Activated CD4-positive, alpha-beta T cell treated with anti-CD3 and anti-CD28 coated beads for 24 hours (primary cell): ENCODE data around the gene GNA14.
"Not testable (repeated sequence)": the region's sequence is repeated elsewhere in the genome, so short reads cannot be mapped to it uniquely, and the experiment has no call there.

Source experiments
- DNase-seq, 2 donors: peaks; one replicate each; pipeline ENCODE4 v3.0.0-alpha.2; 2020; ENCODE audit warnings: low read depth in 2 of 2

GNA14 gene

DNA sequence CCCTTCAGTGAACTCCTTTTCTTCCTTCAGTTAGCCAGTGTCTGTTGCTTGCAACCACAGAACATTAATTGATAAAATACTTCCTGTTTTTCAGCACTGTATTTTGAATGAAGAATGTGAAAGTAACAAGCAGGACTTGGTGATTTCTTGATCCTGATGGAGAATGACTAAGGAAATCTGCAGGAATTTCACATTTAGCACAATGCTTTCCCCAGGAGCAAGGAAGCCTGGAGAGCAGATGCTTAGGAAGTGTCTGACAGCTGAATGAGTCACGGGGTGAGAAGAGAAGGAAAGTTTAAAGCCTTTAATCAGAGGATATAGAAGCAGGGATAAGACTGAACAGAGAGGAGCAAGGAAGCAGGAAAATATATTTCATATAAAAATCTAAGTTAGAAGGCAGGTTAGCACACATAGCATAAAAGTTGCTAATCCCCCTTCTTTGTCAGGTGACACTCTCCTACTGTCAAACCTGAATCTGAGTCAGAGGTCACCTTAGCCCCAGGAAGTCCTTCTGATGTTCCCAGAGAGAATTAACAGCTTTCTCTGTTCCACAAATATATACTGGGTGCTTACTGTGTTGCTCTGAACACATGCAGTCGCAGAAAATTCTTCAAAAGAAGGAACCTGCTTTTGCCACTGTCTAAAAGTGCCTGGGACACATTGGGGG lies 59.7 kb downstream of the GNA14 start:
- no peak for DNase-seq

DNA sequence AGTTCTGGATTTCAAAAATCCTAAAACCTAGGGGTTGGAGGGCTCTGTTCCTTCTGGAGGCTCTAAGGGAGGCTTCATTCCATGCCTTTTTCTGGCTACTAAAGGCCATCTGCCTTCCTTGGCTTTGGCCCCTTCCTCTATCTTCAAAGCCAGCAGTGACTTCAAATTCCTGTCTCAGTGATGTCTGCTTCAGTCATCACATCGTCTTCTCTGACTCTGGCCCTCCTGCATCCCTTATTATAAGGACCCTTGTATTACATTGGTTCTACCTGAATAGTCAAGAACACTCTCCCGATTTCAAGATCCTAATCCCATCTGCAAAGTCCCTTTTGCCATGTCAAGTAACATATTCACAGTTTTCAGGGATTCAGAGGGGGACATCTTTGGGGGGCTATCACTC lies 60.3 kb downstream of the GNA14 start:
- no peak for DNase-seq

DNA sequence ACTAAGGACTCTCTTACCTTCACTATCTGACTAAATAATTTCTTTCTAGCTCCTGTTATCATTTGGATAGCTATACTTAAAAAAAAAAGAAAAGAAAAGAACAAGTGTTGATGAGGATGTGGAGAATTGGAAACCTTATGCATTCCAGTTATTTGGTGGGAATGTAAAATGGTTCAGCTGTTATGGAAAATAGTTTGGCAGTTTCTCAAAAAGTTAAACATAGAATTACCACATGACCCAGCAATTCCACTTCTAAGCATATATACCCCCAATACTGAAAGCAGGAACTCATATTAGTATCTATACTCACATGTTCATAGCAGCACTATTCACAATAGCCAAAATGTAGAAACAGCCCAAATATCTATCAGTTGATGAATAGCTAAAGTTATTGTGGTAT lies 61.1 kb downstream of the GNA14 start:
- DNase-seq: no peak

DNA sequence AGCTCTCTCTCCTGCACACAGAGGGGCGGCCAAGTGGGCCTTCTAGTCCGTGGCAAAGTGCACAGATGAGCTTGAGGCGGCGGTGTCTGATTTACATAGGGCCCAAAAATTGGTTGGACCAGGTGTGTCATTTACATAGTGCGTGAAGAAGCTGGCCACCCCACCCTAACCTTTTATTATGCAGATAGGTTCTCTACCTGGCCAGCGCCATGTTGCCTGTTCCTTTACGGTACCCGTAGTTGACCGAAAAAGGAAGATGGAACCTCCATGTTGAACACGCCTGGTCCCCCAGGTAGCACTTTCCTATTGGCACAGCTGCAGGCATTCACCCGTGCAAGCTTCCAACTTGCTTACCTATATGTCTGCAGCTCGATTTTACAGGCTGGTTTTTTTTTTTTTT lies 61.5 kb downstream of the GNA14 start:
- no peak for DNase-seq

DNA sequence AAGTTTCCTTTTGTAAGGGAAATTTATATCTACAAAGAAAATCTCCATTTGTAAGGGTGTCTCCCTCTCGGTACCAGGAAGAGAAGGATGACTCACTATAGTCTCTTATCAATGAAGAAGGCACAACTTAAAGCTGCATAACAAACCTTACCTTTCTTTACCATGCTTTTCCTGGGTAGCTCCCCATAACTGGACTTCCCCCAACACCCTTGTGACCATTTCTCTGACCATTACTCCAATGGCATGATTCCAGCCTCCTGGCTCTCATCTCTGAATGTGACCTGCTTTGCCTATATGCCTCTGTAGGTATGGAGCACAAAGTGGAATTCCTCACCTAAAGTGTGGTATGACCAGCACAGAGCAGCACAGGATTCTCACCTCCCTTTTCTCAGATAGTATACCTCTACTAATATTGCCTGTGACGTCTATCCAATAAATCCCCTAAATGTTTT lies 62.8 kb downstream of the GNA14 start:
- DNase-seq: no peak

DNA sequence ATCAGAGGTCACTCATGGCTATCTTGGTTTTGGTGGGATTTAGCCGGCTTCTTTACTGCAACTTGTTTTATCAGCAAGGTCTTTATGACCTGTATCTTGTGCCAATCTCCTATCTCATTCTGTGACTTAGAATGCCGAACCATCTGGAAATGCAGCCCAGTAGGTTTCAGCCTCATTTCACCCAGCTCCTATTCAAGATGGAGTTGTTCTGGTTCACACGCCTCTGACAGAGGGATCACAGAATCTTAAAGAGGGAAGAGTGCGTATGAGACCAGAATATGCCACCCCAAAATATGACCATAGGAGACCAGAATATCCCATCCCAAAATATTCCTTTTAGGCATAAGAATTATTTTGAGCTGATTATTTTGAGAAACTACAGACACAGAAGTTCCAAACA lies 63.2 kb downstream of the GNA14 start:
- not testable (repeated sequence) for DNase-seq

DNA sequence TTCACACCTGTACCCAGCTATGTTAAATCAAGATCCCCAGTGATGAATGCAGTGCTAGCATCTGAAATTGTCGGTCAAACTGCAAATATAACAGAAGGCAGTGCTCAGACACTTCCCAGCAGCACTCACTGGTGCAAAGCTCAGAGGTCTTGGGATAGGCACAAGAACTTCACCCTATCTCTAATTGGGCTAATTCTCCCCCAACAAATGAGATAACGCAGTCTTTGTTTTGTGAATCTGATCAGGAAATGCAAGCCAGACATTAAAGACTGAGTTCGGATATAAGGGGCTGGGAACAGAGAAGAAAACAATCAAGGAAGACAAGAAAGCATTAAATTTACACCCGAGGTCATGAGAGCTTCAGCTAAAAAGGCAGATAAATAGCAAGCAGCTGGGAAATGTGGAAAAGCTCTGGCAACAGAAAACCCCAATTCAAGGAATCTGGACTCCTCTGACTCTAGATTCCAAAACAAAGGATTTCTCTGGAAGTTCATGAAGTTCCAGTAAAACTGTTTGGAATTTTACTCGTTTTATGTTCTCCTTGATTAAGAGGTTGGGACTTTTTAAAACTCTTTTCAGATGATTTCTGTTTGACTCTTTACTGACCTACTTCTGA lies 65.1 kb downstream of the GNA14 start:
- DNase-seq: no peak

DNA sequence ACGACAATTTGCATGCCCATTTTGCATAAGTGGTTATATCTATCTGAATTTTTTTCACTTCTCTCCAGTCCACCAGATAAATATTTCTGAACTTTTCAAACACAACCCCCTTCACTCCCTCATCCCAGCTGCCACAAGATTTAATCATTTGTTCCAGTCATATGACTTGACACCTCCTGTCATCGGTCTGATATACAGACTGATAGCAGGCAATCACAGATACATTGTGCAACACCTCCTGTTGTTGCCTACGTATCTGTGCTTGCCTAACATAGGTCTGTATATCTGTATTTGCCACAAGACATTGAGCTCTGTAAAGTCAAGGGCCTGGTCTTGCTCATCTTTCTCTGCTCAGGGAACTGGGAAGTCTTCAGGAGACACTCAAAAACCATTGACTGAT lies 65.6 kb downstream of the GNA14 start:
- DNase-seq: no peak

DNA sequence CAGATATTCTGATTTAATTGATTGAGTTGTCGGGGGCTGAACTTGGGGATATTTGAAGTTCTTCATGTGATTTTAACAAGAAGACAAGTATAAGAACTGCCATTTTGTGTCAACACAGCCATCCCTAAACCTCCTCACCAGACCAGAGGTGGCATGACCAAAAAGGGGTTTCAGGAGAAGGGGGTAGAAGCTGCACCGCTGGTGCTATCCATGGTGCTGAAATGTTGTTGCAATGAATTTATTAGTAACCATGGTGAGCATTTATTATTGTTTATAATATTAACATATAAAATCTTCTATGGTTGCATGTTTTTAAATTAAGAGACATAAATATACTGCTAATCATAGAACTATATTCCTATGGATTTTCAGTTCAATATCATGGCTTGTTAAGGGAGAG lies 72.3 kb downstream of the GNA14 start:
- DNase-seq: no peak

DNA sequence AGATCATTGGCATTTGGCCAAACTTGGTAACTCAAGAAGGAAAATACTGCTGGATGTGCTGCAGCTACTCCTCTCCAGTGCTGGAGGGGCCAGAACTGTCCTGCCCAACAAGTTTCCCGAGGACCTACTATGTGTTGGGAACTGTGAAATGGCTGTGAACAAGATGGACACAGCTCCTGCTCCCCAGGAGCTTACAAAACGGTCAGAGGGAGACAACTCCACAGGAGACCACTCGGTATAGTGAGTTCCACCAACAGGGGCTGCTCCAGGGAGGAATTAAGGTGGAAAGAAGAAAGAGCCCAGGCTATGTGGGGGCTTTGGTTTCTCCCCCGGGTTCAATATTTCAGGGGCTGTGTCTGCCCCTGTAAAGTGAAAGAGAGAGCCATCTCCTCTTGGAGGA lies 78.8 kb downstream of the GNA14 start:
- no peak for DNase-seq

DNA sequence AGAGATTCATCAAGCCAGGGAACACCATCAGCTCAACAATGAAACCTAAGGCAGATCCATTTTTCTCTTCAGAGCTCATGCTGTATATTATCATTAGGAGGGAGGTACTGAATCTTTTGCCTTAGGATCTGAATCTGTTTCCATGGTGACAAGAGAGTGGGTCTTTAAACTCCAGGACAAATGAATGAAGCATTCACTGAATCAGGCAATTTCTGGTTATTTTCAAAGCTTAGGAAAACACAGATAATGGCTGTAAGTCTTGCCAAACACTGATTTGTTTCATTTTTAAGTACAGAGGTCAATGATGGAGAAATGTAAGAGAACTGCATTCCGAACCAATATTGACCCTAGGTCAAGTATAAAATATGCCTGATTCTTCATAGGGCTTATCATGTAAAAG lies 84.9 kb downstream of the GNA14 start:
- DNase-seq: no peak

DNA sequence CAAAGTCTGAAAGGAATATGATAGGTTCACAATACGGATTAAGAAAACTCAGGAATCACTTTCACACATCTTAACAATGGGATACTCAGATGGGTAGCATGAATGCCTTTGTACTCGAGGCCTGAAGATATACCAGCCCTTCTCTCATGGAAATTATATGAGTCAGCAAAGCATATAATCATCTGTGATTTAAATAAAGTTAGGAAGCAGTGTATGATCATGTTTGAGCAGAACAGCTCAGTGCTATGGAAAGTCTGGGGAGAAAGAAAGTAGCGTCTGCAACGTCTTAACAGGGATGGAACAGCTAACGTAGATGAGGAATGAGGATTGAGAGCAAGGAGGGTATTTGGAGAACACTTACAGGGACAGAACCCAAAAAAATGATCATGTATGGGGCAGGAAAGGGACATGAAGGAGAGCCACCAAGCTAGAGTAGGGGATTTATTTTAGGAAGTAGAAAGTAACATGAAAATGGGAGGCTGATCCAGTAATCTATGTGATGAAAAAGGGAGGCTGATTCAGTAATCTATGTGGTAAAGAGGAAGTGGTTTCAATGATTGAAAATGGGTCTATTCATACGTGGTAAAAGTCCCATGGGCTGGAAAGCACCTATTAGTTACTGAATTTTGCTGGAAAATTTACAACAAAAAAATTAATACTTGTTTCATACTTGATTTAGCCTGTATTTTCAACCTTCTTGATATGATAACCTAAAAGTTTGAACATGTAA lies 85.9 kb downstream of the GNA14 start:
- DNase-seq: no peak

DNA sequence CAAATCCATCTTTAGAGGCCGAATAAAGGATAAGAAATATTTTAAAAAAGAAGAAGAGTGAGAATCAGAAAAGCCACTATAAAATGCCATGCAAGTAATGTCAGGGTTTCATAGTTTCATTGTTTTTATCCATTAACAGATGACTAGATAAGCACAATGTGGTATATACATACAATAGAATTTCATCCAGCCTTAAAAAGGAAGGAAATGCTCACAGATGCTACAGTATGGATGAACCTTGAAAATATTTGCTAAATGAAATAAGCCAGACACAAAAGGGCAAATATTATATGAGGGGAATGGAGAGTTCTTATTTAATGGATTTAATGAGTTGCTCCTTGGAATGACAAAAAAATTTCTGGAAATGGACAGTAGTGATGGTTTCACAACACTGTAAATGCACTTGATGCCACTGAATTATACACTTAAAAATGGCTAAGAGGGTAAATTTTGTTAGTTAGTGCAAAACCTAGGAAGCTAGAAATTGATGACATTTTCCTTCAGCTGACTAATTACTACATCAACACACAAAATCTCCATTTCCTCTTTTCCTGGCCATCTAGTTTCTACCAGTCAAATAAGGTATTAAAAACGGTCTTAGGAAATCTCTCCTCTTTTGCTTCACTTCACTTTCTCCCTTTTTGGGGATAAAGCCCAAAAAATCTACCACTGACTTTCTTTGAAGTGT lies 86.6 kb downstream of the GNA14 start:
- DNase-seq: no peak

DNA sequence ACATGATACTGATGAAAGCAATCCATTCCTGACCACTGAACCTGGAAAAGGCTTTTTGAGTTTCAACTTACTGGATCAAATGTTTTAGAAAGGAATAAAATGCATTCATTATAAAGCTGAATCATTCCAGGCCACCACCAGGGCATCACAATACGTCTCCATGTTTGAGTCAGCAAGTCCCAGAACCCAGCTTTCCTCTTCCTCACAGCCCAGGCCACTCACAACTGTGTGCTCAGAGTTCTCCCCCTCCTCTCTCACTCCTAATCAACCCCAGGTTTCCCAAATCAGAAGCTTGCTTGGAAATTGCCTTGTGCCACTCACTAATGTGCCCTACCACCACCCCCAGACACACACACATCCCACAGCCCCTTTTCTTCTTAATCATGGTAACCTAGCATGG lies 91.7 kb downstream of the GNA14 start:
- DNase-seq: no peak

DNA sequence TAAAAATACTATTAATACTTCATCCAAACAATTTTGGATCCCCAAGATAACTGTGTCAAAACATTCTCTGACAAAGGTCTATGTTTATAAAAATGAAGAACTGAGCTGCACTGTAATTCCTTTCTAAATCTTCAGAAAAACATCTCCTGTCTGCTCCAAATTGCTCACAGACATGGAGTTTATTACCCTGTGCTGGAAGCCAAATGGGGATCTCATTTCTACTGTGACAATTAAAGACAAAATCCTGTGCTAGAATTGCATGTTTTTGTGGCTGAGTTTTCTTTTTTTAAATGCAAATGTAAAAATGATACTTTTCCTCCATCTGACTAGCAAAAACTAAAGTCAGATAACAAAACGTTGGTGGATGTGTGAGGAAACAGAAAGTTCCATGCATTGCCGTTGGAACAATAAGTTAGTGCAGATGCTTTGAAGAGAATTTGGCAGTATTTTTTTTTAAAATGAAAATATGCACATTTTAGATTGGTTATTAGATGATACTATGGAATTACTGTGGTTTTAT lies 93.5 kb downstream of the GNA14 start:
- DNase-seq: no peak

DNA sequence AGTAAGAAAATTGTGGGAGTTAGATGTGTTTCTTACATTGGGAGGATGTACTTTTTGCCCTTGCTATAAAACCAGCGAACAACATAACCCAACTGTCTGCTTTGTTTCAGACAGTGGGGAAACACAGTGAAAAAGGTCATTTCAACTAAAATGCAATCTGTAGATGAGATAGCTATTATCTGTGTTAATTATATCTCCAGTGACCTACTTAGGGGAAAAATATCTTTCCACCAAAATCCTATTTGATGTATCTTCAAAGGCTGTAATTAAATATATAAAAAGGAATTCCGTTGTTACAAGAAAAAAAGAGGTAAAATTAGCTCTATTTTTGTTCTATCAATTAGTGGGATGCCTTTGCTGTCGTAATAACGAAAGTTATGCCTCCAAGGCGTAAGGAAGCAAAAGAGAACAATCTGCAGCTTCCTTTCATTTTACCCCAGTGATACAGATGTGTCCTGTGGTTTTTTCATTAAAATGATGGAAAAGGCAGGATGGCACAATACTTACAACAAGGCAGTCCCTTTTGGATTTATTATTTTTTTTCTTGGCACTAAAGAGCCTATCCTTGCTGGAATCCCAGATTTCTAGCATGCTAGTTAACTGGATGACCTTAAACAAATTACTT lies 100.9 kb downstream of the GNA14 start:
- no peak for DNase-seq

DNA sequence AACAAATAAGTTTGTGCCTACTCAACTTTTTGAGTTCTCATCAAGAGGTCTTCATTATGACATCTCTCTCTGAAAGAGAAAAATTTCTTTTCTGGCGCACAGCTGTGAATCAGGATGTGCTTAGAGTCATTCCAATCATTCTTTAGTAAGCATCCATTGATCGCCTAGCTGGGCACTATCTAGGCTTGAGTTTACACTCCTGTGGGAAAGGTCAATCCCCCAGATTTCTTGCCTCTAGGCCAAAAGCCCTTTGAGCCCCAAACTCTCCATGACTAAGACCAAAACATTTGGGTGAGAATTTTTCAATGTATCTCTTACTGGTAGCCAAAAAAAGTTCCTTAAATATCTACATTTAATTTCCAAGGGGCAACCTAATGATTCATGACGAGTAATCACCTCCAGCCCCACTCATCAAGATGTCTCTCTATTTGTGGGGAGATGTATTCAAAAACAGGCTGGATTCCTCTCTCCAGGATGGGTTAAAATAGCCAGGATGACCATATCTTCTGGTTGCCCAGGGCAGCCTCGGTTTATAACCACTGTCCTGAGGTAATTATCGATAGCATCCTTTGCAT lies 101.7 kb downstream of the GNA14 start:
- no peak for DNase-seq

DNA sequence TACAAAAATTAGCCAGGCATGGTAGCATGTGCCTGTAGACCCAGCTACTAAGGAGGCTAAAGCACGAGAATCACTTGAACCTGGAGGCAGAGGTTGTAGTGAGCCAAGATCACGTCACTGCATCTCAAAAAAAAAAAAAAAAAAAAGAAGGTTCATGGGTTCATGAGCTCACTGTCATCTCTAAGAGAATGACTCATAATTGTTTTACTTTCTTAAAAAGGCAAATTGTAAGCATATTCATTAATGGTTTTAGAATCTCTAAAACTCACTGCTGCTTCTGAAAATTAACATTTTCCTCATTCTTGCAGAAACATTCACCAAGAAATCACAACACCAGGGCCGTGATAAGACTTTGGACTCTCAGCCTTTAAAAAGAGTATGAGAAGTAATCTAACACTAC lies 103.6 kb downstream of the GNA14 start:
- no peak for DNase-seq

DNA sequence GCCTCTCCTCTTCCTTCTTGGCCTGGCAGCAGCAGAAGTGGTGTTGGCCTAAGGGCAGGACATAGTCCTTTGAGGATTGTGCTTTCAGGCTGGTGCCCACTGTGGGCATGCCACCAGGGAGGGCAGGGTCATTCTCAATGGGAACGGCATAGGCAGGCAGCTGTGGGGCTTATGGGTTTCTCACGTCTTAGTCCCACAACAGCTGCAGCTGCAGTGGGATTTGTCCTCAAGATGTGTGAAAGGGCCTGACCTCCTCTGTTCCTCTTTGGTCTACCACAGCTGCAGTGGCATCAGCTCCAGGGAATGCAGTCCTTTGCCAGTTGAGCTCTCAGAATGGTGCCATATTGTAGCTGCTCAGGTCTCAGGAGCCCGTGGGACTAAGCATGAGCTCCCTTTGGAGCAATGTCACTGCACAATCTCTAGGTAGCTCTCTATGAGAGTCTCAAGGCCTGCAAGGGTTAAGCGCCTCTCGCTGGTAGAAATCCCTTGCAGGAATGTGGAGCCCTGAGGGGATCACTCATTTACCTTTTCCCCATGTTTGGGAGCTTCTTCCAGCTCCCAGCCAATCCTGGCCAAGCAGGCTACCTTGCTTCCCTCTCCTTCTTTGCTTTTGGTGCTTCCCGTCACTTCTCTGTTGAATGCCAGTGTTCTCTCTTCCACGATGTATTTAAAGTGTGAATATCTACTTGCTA lies 104.8 kb downstream of the GNA14 start:
- DNase-seq: no peak

DNA sequence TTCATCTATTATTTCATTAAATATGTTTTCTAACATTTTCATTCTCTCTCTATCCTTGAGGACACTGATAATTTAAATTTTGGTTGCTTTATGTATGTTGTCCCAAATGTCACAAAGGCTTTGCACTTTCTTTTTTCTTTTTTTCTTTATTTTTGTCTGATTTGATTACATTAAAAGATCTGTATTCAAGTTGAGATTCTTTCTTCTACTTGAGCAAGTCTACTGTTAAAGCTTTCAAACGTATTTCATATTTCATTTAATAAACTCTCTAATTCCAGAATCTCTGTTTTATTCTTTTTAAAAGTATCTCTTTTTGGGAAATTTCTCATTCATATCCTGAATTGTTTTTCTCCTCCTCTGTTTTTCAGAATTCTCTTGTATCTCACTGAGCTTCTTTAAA lies 106.5 kb downstream of the GNA14 start:
- DNase-seq: no peak

DNA sequence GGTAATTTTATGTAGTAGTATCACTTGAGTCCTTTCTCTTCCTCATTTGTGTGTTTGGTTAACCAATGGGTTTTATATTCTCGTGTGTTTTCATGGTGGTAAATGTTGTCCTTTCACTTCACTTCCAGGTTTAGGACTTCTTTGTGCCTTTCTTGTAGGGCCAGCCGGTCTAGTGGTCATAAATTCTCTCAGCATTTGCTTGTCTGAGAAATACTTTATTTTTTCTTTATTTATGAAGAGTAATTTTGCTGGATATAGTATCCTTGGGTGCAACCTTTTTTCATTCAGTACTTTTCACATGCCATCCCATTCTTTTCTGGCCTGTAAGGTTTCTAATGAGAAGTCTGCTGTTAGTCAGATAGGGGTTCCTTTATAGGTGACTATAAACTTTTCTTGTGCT lies 107.1 kb downstream of the GNA14 start:
- DNase-seq: no peak
